ENCODE measurements around the gene TNFRSF21. TPM values are rescaled to one million over a fixed set of nuclear protein-coding genes. Genes with fewer than 3 reads are reported as not detected.

Gene TNFRSF21
- total RNA-seq, 1 experiment from 2014 or later, result 47.3 TPM

GRCh38 chr6:47288267-47289090 is 21.2 kb downstream of the TNFRSF21 start:
- no peak for TF ChIP-seq STAT6 (CRISPR knock-in tag; conservative IDR thresholded peaks at IDR 0.05; ENCODE audit: low read depth)
- no peak for TF ChIP-seq CBFB (CRISPR knock-in tag; IDR thresholded peaks at IDR 0.05; ENCODE audit: low read depth)
- Mint-ChIP-seq H3K4me1 (peaks cover 51% of the 10 kb centered on the region), H3K4me3 (no peak overlapping the region), H3K9me3 (no peaks in the 10 kb centered on the region), H3K27ac (peak overlapping the region; percentile 73), H3K27me3 (ENCODE audit: low read depth) (no peaks in the 10 kb centered on the region), H3K36me3 (peaks cover 33% of the 10 kb centered on the region)
- ChIA-PET CTCF (no interaction called here), POLR2A (interaction anchor here (0.6 kb wide), 1 partner anchor 192 kb away, joined by 4 read pairs; no protein-coding TSS in a partner anchor)
- DNase-seq (ENCODE audit: low spot score) (no peak), ATAC-seq (peak; percentile 63)

- H3K4me3 Mint-ChIP-seq, result no peak overlapping the region
- H3K36me3 Mint-ChIP-seq, result peaks cover 42% of the 10 kb centered on the region
- ChIA-PET CTCF (no interaction called here), POLR2A (interaction anchor here (0.5 kb wide), 1 partner anchor 12 kb away, joined by 3 read pairs; no protein-coding TSS in a partner anchor)
- no peaks in the 10 kb centered on the region for H3K9me3 Mint-ChIP-seq
- ATAC-seq (no peak), DNase-seq (ENCODE audit: low spot score) (no peak)
- H3K4me1 Mint-ChIP-seq, result peaks cover 34% of the 10 kb centered on the region
- no peaks in the 10 kb centered on the region for H3K27me3 Mint-ChIP-seq (ENCODE audit: low read depth)
- H3K27ac Mint-ChIP-seq, result no peak overlapping the region
- TF ChIP-seq ZNF416 (CRISPR knock-in tag; IDR thresholded peaks at IDR 0.05) (no peak), KAT7 (CRISPR knock-in tag; IDR thresholded peaks at IDR 0.05; ENCODE audit: borderline replicate concordance) (no peak), AFF4 (CRISPR knock-in tag; IDR thresholded peaks at IDR 0.05; ENCODE audit: borderline replicate concordance) (no peak), GRHL2 (CRISPR knock-in tag; IDR thresholded peaks at IDR 0.05; ENCODE audit: insufficient replicate concordance, severe bottlenecking) (no peak), PRDM15 (CRISPR knock-in tag; IDR thresholded peaks at IDR 0.05) (no peak), IRF2 (CRISPR knock-in tag; IDR thresholded peaks at IDR 0.05; ENCODE audit: borderline replicate concordance, low read depth) (no peak), ELF4 (CRISPR knock-in tag; IDR thresholded peaks at IDR 0.05; ENCODE audit: low read depth) (no peak), ZNF512 (CRISPR knock-in tag; IDR thresholded peaks at IDR 0.05; ENCODE audit: borderline replicate concordance) (no peak), CREM (CRISPR knock-in tag; IDR thresholded peaks at IDR 0.05) (no peak), TP53 (CRISPR knock-in tag; IDR thresholded peaks at IDR 0.05) (no peak), ZNF263 (CRISPR knock-in tag; IDR thresholded peaks at IDR 0.05; ENCODE audit: low read depth) (no peak), ZNF671 (CRISPR knock-in tag; IDR thresholded peaks at IDR 0.05) (no peak), TEAD4 (CRISPR knock-in tag; IDR thresholded peaks at IDR 0.05) (no peak), JUN (CRISPR knock-in tag; IDR thresholded peaks at IDR 0.05) (no peak), FOXK1 (CRISPR knock-in tag; IDR thresholded peaks at IDR 0.05) (no peak), HMGA2 (CRISPR knock-in tag; IDR thresholded peaks at IDR 0.05) (no peak), ZMAT4 (CRISPR knock-in tag; IDR thresholded peaks at IDR 0.05) (no peak), ZBTB43 (CRISPR knock-in tag; IDR thresholded peaks at IDR 0.05) (no peak)
These were observed 23.4 kb downstream of the TNFRSF21 start for GRCh38 chr6:47286301-47286700.

All from WTC11 (cell line).